Tibial nerve (tissue), 4 donors: ENCODE measurements around the gene TCEA3. TPM values are rescaled to one million over a fixed set of nuclear protein-coding genes. Genes with fewer than 3 reads are reported as not detected.

Experiments used
- DNase-seq, 2 donors: peaks; one replicate each; pipeline ENCODE4 v3.0.0-alpha.2; 2019; ENCODE audit warnings: low spot score in 2 of 2
- H3K27ac ChIP-seq, 4 donors: fragments of 200-600 bp; sonication (generic) in 3 of 4; one replicate each; pipeline ENCODE4 v1.5.1; 2017 to 2019; ENCODE audit warnings: mild to moderate bottlenecking in 1 of 4
- H3K27me3 ChIP-seq, 2 donors: fragments of 200-600 bp; sonication (generic) in 1 of 2; one replicate each; pipeline versions ENCODE4 v1.5.1 to v1.6.0; 2017 to 2019
- H3K36me3 ChIP-seq, 3 donors: fragments of 200-600 bp; sonication (generic); one replicate each; pipeline ENCODE4 v1.5.1; 2018 to 2019
- H3K4me1 ChIP-seq, 4 donors: fragments of 200-600 bp; sonication (generic) in 3 of 4; one replicate each; pipeline ENCODE4 v1.5.1; 2017 to 2019
- H3K4me3 ChIP-seq, 4 donors: fragments of 200-600 bp; sonication (generic) in 3 of 4; one replicate each; pipeline ENCODE4 v1.5.1; 2017 to 2019; ENCODE audit warnings: mild to moderate bottlenecking in 1 of 4, moderate library complexity in 1 of 4
- H3K9me3 ChIP-seq, 4 donors: fragments of 200-600 bp; sonication (generic) in 3 of 4; one replicate each; pipeline ENCODE4 v1.5.1; 2017 to 2019
- CTCF ChIP-seq, 5 experiments: fragments of 200-600 bp in 3 of 5; fragments of 450-650 bp in 2 of 5; sonication (generic) in 3 of 5; IDR thresholded peaks; one replicate each; pipeline ENCODE4 v1.5.1; 2016 to 2019; ENCODE audit warnings: antibody characterized with exemption in 5 of 5, mild to moderate bottlenecking in 3 of 5, moderate library complexity in 2 of 5
- EP300 ChIP-seq, 2 donors: sonication (generic); formaldehyde crosslinking; IDR thresholded peaks; one replicate each; pipeline ENCODE4 v1.6.1; 2017; ENCODE audit warnings: antibody characterized with exemption in 2 of 2, mild to moderate bottlenecking in 1 of 2
- POLR2A ChIP-seq, 2 donors: fragments of 450-650 bp; IDR thresholded peaks; one replicate each; pipeline ENCODE4 v1.6.1; 2017; ENCODE audit warnings: antibody characterized with exemption in 2 of 2, mild to moderate bottlenecking in 2 of 2, moderate library complexity in 2 of 2
- WGBS, 2 donors: methylation state at CpG; one replicate each; pipeline ENCODE4 v1.1.5; 2018; 5-methylcytosine and 5-hydroxymethylcytosine counted together
- total RNA-seq, 4 donors: library from RNA; depleted of rRNA; stranded (reverse); fragments of >200 nt; gene quantifications; one replicate each; pipeline ENCODE4 v1.1.0, GENCODE V29; 2016

TCEA3 gene
- total RNA-seq, 4 donors from 2014 or later, result 21.0 to 48.5 (median 38.8) TPM

- H3K9me3 ChIP-seq, result no peaks in the 10 kb centered on the region
- peaks cover 0 to 42% (median 17%) of the 10 kb centered on the region in 4 donors for H3K4me1 ChIP-seq
- H3K27ac ChIP-seq, result peak overlapping the region in 3 of 4 donors; percentile 51 to 73 (median 67)
- no peaks in the 10 kb centered on the region for H3K27me3 ChIP-seq
- WGBS, 2 donors, result 7 to 8% methylated on average over 19 of the region's 19 CpGs
- H3K4me3 ChIP-seq, result peak overlapping the region in 1 of 4 donors; percentile 3
- H3K36me3 ChIP-seq, result peaks cover 0 to 13% (median 0%) of the 10 kb centered on the region in 3 donors
- peak; percentile 83 to 92 for DNase-seq
- TF ChIP-seq CTCF (IDR thresholded peaks at IDR 0.05) (peak; percentile 90 to 98 (median 94)), EP300 (IDR thresholded peaks at IDR 0.05) (peak in 1 of 2 donors; percentile 75), POLR2A (IDR thresholded peaks at IDR 0.05) (no peak)
Observed at GRCh38 chr1:23403735-23404486, 20.6 kb downstream of the TCEA3 start.

GRCh38 chr1:23403355-23403734 is 21.2 kb downstream of the TCEA3 start:
- peak overlapping the region in 3 of 4 donors; percentile 51 to 73 (median 67) for H3K27ac ChIP-seq

GRCh38 chr1:23403038-23403336 is 21.6 kb downstream of the TCEA3 start:
- H3K27me3 ChIP-seq, result no peaks in the 10 kb centered on the region
- peaks cover 0 to 3% (median 0%) of the 10 kb centered on the region in 3 donors for H3K36me3 ChIP-seq
- no peaks in the 10 kb centered on the region for H3K9me3 ChIP-seq
- peak in 1 of 2 donors; percentile 14 for DNase-seq
- H3K4me1 ChIP-seq, result peaks cover 0 to 42% (median 17%) of the 10 kb centered on the region in 4 donors
- TF ChIP-seq EP300 (IDR thresholded peaks at IDR 0.05), result no peak
- no peak for TF ChIP-seq CTCF (IDR thresholded peaks at IDR 0.05)
- H3K27ac ChIP-seq, result peak overlapping the region in 1 of 4 donors; percentile 67
- H3K4me3 ChIP-seq, result no peak overlapping the region
- WGBS, 2 donors, result 30 to 32% methylated on average over 6 of the region's 6 CpGs

More at GRCh38 chr1:23403355-23403734, 21.2 kb downstream of the TCEA3 start:
- no peak for DNase-seq
- Histone ChIP-seq H3K27me3 (no peaks in the 10 kb centered on the region), H3K9me3 (no peaks in the 10 kb centered on the region), H3K36me3 (peaks cover 0 to 7% (median 0%) of the 10 kb centered on the region in 3 donors), H3K4me3 (peak overlapping the region in 1 of 4 donors; percentile 3), H3K4me1 (peaks cover 0 to 42% (median 17%) of the 10 kb centered on the region in 4 donors)
- 70 to 78% methylated on average over 4 of the region's 4 CpGs for WGBS, 2 donors
- no peak for TF ChIP-seq CTCF (IDR thresholded peaks at IDR 0.05)
- TF ChIP-seq POLR2A (IDR thresholded peaks at IDR 0.05), result no peak
- no peak for TF ChIP-seq EP300 (IDR thresholded peaks at IDR 0.05)

- Histone ChIP-seq H3K27ac (peak overlapping the region in 2 of 4 donors; percentile 15 to 67), H3K27me3 (no peaks in the 10 kb centered on the region), H3K36me3 (peaks cover 0 to 3% (median 0%) of the 10 kb centered on the region in 3 donors), H3K4me1 (peaks cover 0 to 42% (median 17%) of the 10 kb centered on the region in 4 donors), H3K4me3 (no peak overlapping the region), H3K9me3 (no peaks in the 10 kb centered on the region)
- TF ChIP-seq CTCF (IDR thresholded peaks at IDR 0.05), result no peak
- no peak for TF ChIP-seq POLR2A (IDR thresholded peaks at IDR 0.05)
- no peak for TF ChIP-seq EP300 (IDR thresholded peaks at IDR 0.05)
- WGBS, 2 donors, result 76 to 78% methylated on average over 11 of the region's 11 CpGs
- DNase-seq, result no peak
Observed at GRCh38 chr1:23402286-23403037, 22.1 kb downstream of the TCEA3 start.

- Histone ChIP-seq H3K36me3 (peaks cover 0 to 7% (median 0%) of the 10 kb centered on the region in 3 donors), H3K4me1 (peaks cover 0 to 42% (median 17%) of the 10 kb centered on the region in 4 donors), H3K4me3 (no peak overlapping the region), H3K9me3 (no peaks in the 10 kb centered on the region), H3K27me3 (no peaks in the 10 kb centered on the region), H3K27ac (peak overlapping the region in 2 of 4 donors; percentile 16 to 42)
- WGBS, 2 donors, result 81 to 85% methylated on average over 6 of the region's 6 CpGs
- TF ChIP-seq CTCF (IDR thresholded peaks at IDR 0.05), result no peak
- no peak for DNase-seq
Observed at GRCh38 chr1:23401313-23401712, 23.2 kb downstream of the TCEA3 start.
